G401.6 (cell line): ENCODE data around the gene FGF14.
"Not testable (repeated sequence)": the region's sequence is repeated elsewhere in the genome, so short reads cannot be mapped to it uniquely, and the experiment has no call there.

Source experiments
- FAIRE-seq: peaks from 2 replicates; lab custom pipeline; 2012; peaks lifted over from hg19 to GRCh38; lab: Jason Lieb, UNC

The FGF14 gene

GRCh38 chr13:102191951-102192502, 209.8 kb downstream of the FGF14 start:
- FAIRE-seq = no peak

DNA sequence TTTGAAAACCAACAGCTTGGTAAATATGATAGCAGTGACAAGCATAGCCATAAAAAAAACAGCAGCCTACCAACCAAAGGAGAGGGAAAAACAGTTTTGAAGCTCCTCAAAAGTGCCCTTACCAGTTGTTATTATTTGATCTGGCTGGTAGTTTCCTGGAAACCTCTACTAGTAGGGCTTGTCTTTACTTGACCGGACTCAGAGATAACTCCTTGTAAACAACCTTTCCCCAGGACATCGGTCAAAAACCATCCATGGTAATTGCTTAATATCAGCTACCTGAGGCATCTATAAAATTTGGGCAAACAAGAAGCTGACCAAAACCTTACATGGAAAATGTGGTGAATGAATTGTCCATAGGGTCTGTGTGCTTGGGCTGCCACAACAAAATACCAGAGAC, 210.9 kb downstream of the FGF14 start:
- no peak for FAIRE-seq

DNA sequence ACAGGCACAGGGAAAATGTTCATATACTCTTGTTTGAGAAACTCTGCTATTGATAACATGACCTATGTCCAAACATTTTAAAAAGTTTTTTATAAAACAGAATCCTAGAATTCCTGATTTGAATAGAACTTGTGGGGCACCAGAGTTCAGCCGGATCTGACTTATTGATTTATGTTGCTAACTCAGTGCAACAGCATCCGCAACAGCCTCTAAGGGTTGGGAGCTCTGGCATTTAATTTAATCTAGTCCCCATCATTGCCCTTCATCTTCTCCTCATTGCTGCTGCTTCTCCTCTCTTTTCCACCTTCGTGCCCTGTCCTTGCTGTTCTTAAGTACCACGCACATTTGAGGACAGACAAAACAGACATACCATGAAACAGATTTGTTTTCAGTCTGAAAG, 214.5 kb downstream of the FGF14 start:
- FAIRE-seq = no peak

GRCh38 chr13:102185375-102185984, 216.4 kb downstream of the FGF14 start:
- no peak for FAIRE-seq

GRCh38 chr13:102183509-102184182, 218.2 kb downstream of the FGF14 start:
- FAIRE-seq = no peak

GRCh38 chr13:102182170-102182569, 219.7 kb downstream of the FGF14 start:
- no peak for FAIRE-seq

DNA sequence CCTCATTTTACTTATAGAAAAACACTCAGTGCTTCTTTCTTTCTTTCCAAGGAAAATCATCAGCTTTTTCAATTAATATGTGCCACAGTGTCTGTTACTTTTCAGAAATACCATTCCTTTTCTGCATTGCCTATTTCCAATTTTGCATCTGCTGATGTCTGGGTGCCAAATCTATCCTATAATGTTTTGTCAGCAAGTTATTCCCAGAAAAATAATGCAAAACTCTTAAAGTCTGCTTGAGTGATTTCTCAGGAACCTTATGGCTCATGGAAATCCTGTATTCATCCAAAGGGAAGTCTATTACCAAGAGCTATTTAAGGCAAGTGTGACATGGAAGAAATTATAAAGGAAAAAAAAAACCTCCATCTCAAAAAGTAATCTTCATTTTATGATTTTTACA, 224.4 kb downstream of the FGF14 start:
- no peak for FAIRE-seq

- FAIRE-seq = no peak
Observed at GRCh38 chr13:102176846-102177245, 225.0 kb downstream of the FGF14 start.

GRCh38 chr13:102172406-102172805, 229.4 kb downstream of the FGF14 start:
- no peak for FAIRE-seq

GRCh38 chr13:102170305-102170704, 231.5 kb downstream of the FGF14 start:
- FAIRE-seq = no peak

DNA sequence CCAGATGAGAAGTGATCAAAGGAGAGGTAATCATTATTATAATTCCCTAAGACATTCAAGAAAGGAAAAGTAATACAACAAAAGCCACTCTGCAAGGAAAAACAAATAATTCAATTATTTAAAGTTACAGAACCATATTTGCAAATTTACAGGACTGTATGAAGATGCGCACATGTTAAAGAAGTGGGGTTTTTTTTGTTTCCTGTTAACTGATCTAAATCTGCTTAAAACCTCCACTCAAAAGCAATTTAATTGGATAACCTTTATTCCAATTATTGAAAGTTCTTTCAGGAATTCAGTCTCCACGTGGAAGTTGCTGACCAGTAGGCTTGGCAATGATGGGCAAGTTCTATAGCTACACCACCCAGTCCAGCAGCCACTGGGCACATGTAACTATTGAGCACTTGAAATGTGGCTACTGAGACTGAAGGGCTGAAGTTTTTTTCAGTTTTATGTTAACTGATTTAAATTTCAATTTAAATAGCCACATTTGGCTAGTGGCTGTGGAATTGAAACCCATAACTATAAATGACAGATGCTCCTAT, 232.3 kb downstream of the FGF14 start:
- no peak for FAIRE-seq

DNA sequence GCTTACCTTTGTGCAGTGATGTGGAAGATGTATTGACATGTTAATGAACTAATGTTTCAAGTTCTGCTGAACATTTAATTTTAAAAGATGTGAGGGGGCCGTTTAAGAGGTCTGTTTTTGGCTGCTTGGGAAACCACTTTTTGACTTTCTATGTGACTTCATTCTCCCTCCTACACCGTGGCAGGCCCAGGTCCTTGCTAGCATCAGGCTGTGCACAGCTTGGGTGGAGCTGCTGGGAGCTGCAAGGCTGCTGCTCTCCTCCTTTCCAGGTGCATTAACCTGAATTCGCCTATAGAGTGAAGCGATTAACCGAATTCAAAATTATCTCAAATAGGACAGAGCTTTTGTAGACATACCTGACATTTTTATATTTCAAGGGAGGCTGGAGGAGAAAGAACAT, 249.1 kb downstream of the FGF14 start:
- no peak for FAIRE-seq

DNA sequence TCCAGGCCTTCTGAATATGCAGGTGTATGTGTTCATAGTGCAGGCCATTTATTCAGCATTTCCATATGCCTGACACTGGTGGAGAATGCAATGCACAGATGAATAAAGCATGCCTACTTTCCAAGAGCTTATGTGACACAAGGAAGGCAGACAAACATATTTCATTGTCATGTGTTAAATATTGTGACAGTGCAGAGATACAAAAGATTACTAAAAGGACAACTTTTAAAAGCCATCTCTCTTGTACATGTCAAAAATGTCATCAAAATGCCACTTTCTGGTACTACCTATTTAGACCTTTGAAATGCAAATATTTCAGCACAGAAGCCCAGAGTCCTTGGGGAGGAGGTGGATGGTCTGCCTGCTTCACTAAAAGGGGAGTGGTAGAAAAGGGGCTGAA, 254.5 kb downstream of the FGF14 start:
- FAIRE-seq = no peak

GRCh38 chr13:102145750-102146149, 256.1 kb downstream of the FGF14 start:
- no peak for FAIRE-seq

DNA sequence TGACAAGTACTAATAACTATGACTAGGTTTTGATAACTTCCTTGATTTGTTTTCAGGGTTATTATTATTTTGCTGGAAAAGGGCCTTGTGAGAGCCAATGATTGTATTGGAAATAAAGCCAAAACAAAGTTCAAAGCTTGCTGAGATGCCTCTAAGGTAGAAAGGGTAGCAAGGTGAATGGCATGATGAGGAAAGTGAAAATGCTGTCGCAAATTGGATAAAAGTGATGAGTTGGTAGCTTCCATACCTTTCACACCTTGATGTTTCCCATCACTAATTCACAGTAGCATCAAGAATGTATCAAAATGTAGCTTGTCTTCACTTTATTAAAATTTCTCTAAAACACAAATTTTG, 259.4 kb downstream of the FGF14 start:
- FAIRE-seq = no peak

DNA sequence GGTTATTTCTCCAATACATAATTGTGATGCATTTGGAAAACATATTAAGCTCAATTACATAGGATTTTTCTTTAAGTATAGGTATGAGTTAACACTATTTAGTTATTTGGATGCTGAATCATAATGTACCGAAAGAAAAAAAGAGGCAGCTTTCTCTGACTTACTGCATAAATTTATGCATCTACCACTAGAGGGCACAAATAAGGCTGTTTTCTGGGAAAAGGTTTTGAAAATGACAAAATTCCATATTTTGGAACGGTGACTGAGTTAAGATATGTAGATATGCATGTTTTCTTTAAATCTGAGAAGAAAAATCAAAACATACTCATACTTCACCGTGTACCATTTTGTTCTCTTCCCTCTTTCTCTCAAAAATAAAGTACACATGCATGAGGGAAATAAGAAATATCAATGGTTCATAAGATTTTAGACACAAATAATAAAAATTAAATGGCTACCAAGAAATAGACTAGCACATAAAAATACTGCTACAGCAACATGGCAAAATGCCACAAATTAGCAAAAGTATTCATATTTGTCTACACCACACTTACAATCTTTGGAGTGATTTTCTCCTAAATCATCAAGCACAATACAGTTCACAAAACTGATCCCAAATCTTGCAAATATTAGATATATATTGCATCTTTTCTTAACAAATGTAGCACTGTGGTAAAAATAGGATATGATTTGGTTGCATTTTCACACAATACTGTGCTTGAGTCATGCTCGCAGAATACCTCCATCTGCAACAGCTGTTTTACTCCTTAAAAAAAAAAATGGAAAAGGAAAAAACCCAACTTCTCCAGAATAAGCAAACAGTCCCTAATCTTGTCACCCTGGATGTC, 260.0 kb downstream of the FGF14 start:
- peak; percentile 73 for FAIRE-seq

DNA sequence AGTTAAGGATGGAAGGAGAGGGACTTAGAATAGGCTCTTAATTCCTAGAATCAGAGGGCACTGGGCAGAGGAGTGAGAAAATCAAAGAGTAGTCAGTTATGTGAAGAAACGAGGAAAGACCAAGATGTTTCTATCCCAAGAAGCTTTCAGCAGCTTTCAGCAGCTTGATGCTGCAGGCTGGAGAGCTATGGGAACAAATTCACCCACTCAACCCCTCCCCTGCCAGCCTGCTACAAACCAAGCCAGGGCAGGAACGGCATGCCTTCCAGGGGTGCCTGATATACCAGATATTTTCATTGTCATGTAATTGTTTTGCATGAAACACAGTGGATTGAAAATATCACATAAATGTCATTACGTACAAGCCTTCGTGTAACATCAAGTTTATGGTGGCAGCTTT, 262.2 kb downstream of the FGF14 start:
- no peak for FAIRE-seq

DNA sequence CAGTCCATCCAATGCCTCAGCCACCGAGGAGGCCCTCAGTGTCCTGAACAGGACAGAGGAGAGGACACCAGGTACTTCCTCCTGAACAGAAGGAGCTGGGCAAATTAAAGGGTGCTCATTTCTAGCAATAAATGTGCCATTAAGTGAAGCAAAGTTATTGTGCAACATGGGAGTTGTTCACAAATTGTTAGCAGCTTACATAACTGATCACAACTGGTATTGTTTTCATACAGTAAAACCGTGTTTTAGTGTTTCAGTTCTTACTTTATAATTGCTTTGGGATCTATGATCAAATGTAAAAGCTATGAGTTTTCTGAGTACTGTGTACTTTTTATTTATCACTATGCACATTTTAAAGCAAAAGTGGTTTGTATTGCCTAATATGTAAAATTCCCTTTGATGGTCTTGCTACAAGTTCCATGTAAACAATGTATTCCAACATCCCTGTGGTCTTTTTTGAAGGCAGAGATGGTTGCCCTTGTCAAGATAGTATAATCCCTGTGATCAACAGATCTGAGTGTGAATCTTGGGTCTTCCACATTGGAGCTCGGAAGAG, 263.1 kb downstream of the FGF14 start:
- no peak for FAIRE-seq

DNA sequence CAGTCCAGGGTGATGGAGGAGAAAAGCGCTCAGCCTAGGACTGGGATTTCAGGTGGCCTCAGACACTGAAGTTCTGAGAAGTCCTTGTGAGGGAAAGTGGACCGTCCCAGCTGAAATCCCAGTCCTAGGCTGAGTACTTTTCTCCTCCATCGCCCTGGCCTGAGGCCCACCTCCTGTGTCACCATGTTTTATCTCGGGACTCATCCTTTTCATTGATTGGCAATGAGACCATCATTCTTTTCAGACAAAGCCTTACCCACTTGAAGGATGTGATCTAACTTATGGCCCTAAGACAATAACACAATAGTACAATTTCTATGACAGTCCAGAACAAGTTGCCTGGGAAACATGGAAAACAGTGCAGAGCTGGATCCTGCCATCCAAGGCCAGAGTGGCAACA, 263.9 kb downstream of the FGF14 start:
- FAIRE-seq = not testable (repeated sequence)

DNA sequence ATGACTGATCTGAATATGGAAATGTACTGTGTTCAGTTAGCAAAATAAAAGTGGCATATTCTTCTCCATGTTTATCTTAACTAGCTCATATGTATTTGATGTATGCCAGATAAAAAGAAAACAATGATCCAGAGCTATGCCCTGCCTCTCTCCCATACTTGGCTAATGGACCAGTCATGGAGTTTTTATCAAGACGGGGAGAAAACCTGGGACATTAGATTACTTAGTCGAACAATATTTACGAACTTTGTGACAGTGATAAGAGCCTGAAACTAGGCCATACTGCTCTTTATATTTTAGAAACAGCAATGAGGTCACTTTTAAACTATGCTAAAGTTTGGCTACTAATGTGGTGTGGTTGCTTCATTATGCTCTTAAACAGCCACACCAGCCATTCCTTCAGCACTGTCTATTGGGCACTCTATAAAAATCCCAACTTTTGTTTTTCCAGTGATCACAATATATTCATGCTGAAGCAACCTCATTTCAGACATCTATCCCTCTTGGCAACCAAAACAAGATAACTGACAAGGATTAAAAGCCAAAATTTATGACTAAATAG, 265.0 kb downstream of the FGF14 start:
- FAIRE-seq = no peak

- no peak for FAIRE-seq
Observed at GRCh38 chr13:102132777-102133295, 269.0 kb downstream of the FGF14 start.

GRCh38 chr13:102131246-102131645, 270.6 kb downstream of the FGF14 start:
- FAIRE-seq = no peak
